PC-9 (cell line): ENCODE measurements around the gene CCDC121. TPM values are rescaled to one million over a fixed set of nuclear protein-coding genes. Genes with fewer than 3 reads are reported as not detected.
A peak's percentile ranks its signal among the peaks of the same experiment; 100 is the strongest.

Experiments used
- Bru-seq: library from RNA; stranded (reverse); fragments of 400-500 nt; gene quantifications from one replicate; lab custom pipeline; 2021; lab: Mats Ljungman, UMichigan
- BruChase-seq, 2 experiments: library from RNA; stranded (reverse); fragments of 400-500 nt; gene quantifications; one replicate each; lab custom pipeline; 2021; lab: Mats Ljungman, UMichigan
- BruUV-seq: library from RNA; stranded (reverse); fragments of 400-500 nt; replicated peaks from 2 replicates; lab custom pipeline; 2021; lab: Mats Ljungman, UMichigan
- CTCF ChIA-PET: fragments of 300-600 bp; sonication (Branson Sonifier 250); formaldehyde crosslinking; loops from one replicate; lab custom pipeline; 2022; ENCODE audit warnings: antibody characterized with exemption; lab: Charles Lee
- POLR2A ChIA-PET: fragments of 300-600 bp; sonication (Branson Sonifier 250); formaldehyde crosslinking; loops from one replicate; lab custom pipeline; 2022; ENCODE audit warnings: antibody characterized with exemption; ENCODE audit not compliant: unreplicated experiment; lab: Charles Lee
- DNase-seq, 2 experiments: peaks; one replicate each; pipeline versions ENCODE4 v3.0.0 to v3.0.0-alpha.2; 2015 to 2022; ENCODE audit warnings: mixed read lengths in 1 of 2
- H2AFZ ChIP-seq: fragments of 200-600 bp; sonication (generic); 2 replicates; pipeline ENCODE4 v1.8.1; 2017; ENCODE audit warnings: antibody characterized with exemption
- H3F3A ChIP-seq: fragments of 200-600 bp; sonication (generic); 2 replicates; pipeline ENCODE4 v1.8.1; 2017; ENCODE audit warnings: antibody characterized with exemption, mild to moderate bottlenecking, low read depth; ENCODE audit not compliant: insufficient read depth
- H3K27ac ChIP-seq: fragments of 200-600 bp; sonication (generic); 2 replicates; pipeline ENCODE4 v1.6.1; 2016; ENCODE audit warnings: mixed run types
- H3K27me3 ChIP-seq: fragments of 200-600 bp; sonication (generic); 2 replicates; pipeline ENCODE4 v1.6.1; 2016; ENCODE audit warnings: low read depth, mixed run types; ENCODE audit not compliant: insufficient read depth
- H3K36me3 ChIP-seq: fragments of 200-600 bp; sonication (generic); 2 replicates; pipeline ENCODE4 v1.6.1; 2016; ENCODE audit warnings: low read depth, mixed run types
- H3K4me1 ChIP-seq: fragments of 200-600 bp; sonication (generic); replicated peaks from 2 replicates; pipeline ENCODE4 v1.6.1; 2016; ENCODE audit warnings: mixed run types; ENCODE audit not compliant: insufficient read depth
- H3K4me2 ChIP-seq: fragments of 200-600 bp; sonication (generic); 2 replicates; pipeline ENCODE4 v1.6.1; 2017; ENCODE audit warnings: mixed run types
- H3K4me3 ChIP-seq: fragments of 200-600 bp; sonication (generic); 2 replicates; pipeline ENCODE4 v1.6.1; 2016; ENCODE audit warnings: mixed run types
- H3K79me2 ChIP-seq: fragments of 200-600 bp; sonication (generic); 2 replicates; pipeline ENCODE4 v1.6.1; 2017; ENCODE audit warnings: low read depth, mixed run types
- H3K9me2 ChIP-seq: fragments of 200-600 bp; sonication (generic); 2 replicates; pipeline ENCODE4 v1.8.1; 2017; ENCODE audit warnings: mild to moderate bottlenecking; ENCODE audit not compliant: insufficient read depth
- H3K9me3 ChIP-seq: fragments of 200-600 bp; sonication (generic); 2 replicates; pipeline ENCODE4 v1.8.1; 2016; ENCODE audit warnings: low read depth; ENCODE audit not compliant: insufficient read depth
- H4K20me1 ChIP-seq: fragments of 200-600 bp; sonication (generic); 2 replicates; pipeline ENCODE4 v1.8.1; 2017; ENCODE audit not compliant: insufficient read depth
- EZH2 ChIP-seq: fragments of 200-600 bp; sonication (generic); IDR thresholded peaks from 2 replicates; pipeline ENCODE4 v1.8.0; 2017; ENCODE audit warnings: antibody characterized with exemption, low read depth
- intact Hi-C: fragments of 100-400 bp; cut with micrococcal nuclease; formaldehyde crosslinking; loops from one replicate; pipeline ENCODE4 v1.10.0; 2022; ENCODE audit not compliant: unreplicated experiment
- long read RNA-seq: library from polyadenylated mRNA; stranded (forward); transcript quantifications from one replicate; pipeline ENCODE4 v2.0.0, GENCODE V29; 2022
- total RNA-seq: library from RNA; stranded (reverse); gene quantifications from 2 replicates; pipeline ENCODE4 v1.2.3, GENCODE V29; 2021
- TF ChIP-seq, protein P1 (sequence below): fragments of 200-600 bp; sonication (generic); conservative IDR thresholded peaks from 2 replicates; pipeline ENCODE4 v1.6.1; 2017; ENCODE audit warnings: mixed run types, antibody characterized with exemption, mild to moderate bottlenecking, moderate library complexity

CCDC121 gene, protein sequence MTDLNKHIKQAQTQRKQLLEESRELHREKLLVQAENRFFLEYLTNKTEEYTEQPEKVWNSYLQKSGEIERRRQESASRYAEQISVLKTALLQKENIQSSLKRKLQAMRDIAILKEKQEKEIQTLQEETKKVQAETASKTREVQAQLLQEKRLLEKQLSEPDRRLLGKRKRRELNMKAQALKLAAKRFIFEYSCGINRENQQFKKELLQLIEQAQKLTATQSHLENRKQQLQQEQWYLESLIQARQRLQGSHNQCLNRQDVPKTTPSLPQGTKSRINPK
- total RNA-seq, result 1.9 and 2.9 TPM in 2 replicates
- percentile 48 among the genes with signal in this experiment for Bru-seq, nascent RNA
- BruChase-seq, experiment 1, labeled RNA remaining after a 2-hour chase, result percentile 60 among the genes with signal in this experiment
- percentile 45 among the genes with signal in this experiment for BruChase-seq, experiment 2, labeled RNA remaining after a 6-hour chase
- long read RNA-seq, partial matches to known transcripts, result 4 of 5 reads
- long read RNA-seq, other reads (novel, unspliced or antisense), result 0 of 5 reads

DNA sequence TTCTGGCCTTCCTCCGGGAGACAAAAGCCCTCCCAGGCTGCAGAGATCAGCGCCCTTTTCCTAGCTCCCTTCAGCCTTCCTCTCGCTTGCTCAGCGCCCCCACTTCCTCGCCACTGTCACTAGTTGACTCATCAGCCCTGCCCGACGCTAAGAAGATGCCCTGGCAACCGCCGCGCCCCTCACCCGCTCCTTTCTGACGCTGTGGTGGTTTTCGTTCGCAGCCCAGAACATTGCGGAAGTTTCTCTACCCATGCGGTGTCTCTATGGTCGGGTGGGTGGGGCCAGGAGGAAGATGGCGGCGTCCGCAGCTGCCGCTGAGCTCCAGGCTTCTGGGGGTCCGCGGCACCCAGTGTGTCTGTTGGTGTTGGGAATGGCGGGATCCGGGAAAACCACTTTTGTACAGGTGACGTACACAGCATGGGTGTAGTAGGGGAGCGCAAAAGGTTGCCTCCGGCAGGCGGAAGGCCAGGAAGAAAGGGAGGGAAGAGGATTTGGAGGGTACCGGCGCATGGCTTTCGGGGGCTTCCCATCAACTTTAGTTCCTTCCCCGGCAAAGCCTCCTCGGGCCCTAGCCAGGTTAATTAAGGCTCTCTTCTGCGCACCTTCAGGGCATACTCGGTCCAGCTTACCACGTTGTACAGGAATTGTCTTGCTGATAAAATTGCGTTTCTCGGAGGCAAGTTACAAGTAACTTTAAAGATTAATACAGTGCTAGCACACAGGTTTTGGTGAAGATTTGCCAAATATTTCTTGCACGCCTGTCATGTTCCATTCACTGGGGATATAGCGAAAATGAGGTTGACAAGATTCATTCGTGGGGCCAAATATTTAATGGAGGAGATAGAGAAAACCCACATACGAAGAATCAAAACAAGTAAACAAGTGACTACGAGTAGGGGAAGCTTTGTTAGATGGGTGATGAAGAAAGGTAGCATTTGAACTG, at the start of gene CCDC121, which contains the start of gene GPN1:
CCDC121 (minus strand) TSS at position 246 of the 943 bp plus-strand sequence. CDS start 1,213 bp downstream, outside the sequence.
GPN1 (plus strand) TSS at position 284 of the 943 bp plus-strand sequence; CDS start at position 293, 9 bp downstream.
- intact Hi-C loops, result loop anchor here (1.0 to 5.0 kb wide), 5 partner anchors 140 to 307 kb away; partner anchors contain the start of genes IFT172, KRTCAP3, MPV17 and PPM1G
- H4K20me1 ChIP-seq, result no peaks in the 10 kb centered on the region
- BruUV-seq, result no TSS peak
- no peak for TF ChIP-seq EZH2
- TF ChIP-seq, protein P1, sequence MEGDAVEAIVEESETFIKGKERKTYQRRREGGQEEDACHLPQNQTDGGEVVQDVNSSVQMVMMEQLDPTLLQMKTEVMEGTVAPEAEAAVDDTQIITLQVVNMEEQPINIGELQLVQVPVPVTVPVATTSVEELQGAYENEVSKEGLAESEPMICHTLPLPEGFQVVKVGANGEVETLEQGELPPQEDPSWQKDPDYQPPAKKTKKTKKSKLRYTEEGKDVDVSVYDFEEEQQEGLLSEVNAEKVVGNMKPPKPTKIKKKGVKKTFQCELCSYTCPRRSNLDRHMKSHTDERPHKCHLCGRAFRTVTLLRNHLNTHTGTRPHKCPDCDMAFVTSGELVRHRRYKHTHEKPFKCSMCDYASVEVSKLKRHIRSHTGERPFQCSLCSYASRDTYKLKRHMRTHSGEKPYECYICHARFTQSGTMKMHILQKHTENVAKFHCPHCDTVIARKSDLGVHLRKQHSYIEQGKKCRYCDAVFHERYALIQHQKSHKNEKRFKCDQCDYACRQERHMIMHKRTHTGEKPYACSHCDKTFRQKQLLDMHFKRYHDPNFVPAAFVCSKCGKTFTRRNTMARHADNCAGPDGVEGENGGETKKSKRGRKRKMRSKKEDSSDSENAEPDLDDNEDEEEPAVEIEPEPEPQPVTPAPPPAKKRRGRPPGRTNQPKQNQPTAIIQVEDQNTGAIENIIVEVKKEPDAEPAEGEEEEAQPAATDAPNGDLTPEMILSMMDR, result no peak
- peaks cover 15% of the 10 kb centered on the region; the same call in 1 of the 2 replicates for H3K36me3 ChIP-seq
- peak within 1 kb of the TSS; percentile 88 for H2AFZ ChIP-seq
- peak within 1 kb of the TSS; percentile 97 for H3K4me2 ChIP-seq
- peak within 1 kb of the TSS; percentile 86 for H3K4me3 ChIP-seq
- peaks cover 12% of the 10 kb centered on the region; the same call in 1 of the 2 replicates for H3K79me2 ChIP-seq
- peak; percentile 89 to 91 for DNase-seq
- H3K27ac ChIP-seq, result peak within 1 kb of the TSS; percentile 86
- H3K9me2 ChIP-seq, result no peaks in the 10 kb centered on the region
- H3F3A ChIP-seq, result peaks cover 23% of the 10 kb centered on the region; the same call in 1 of the 2 replicates
- CTCF ChIA-PET, result interaction anchor here (0.6 to 1.4 kb wide), 2 partner anchors 54 to 187 kb away, joined by 3 to 4 read pairs; no protein-coding TSS in a partner anchor
- H3K4me1 ChIP-seq, result peaks cover 27% of the 10 kb centered on the region
- no peaks in the 10 kb centered on the region for H3K9me3 ChIP-seq
- POLR2A ChIA-PET, result interaction anchor here (0.6 to 0.8 kb wide), 3 partner anchors 29 to 200 kb away, joined by 3 to 4 read pairs (median 3); partner anchors contain the start of gene NRBP1
- H3K27me3 ChIP-seq, result no peaks in the 10 kb centered on the region

- Histone ChIP-seq H3K9me3 (no peaks in the 10 kb centered on the region), H4K20me1 (no peaks in the 10 kb centered on the region), H3K27ac (no peak overlapping the region), H3K4me1 (no peaks in the 10 kb centered on the region), H3K27me3 (no peaks in the 10 kb centered on the region), H3F3A (peaks cover 13% of the 10 kb centered on the region; the same call in 1 of the 2 replicates), H3K9me2 (no peaks in the 10 kb centered on the region), H3K79me2 (no peaks in the 10 kb centered on the region), H3K4me3 (no peak overlapping the region), H2AFZ (no peak overlapping the region), H3K4me2 (no peak overlapping the region), H3K36me3 (peaks cover 47% of the 10 kb centered on the region)
- ChIA-PET POLR2A (interaction anchor here (0.6 kb wide), 1 partner anchor 44 kb away, joined by 4 read pairs; the partner anchor contains the start of genes CCDC121 and GPN1), CTCF (no interaction called here)
- intact Hi-C loops, result no loop called here
- TF ChIP-seq, protein P1, result no peak
- TF ChIP-seq EZH2, result no peak
- no TSS peak for BruUV-seq
- DNase-seq, result no peak
Observed at GRCh38 chr2:27672723-27673486, 44.1 kb upstream of the CCDC121 start.
